ENCODE measurements around the gene ZDHHC8.

GRCh38 chr22:20093418-20094196 is 38.0 kb upstream of the ZDHHC8 start:
- TF ChIP-seq POLR2A (IDR thresholded peaks at IDR 0.05; ENCODE audit: low read depth, low read length), result no peak
- no peak for TF ChIP-seq POLR2AphosphoS5 (IDR thresholded peaks at IDR 0.05; ENCODE audit: low read depth, low read length)
- no peak for TF ChIP-seq TAF1 (IDR thresholded peaks at IDR 0.05; ENCODE audit: borderline replicate concordance, low read depth, low read length)
